NCI-H510A treated with DMSO at 0.1 percent for 48 hours (cell line): ENCODE data around the gene MORN5.
"Not testable (repeated sequence)": the region's sequence is repeated elsewhere in the genome, so short reads cannot be mapped to it uniquely, and the experiment has no call there.

ENCODE experiments used
- DNase-seq: peaks from one replicate; lab custom pipeline; 2025; lab: John Stamatoyannopoulos, UW

MORN5 gene

DNA sequence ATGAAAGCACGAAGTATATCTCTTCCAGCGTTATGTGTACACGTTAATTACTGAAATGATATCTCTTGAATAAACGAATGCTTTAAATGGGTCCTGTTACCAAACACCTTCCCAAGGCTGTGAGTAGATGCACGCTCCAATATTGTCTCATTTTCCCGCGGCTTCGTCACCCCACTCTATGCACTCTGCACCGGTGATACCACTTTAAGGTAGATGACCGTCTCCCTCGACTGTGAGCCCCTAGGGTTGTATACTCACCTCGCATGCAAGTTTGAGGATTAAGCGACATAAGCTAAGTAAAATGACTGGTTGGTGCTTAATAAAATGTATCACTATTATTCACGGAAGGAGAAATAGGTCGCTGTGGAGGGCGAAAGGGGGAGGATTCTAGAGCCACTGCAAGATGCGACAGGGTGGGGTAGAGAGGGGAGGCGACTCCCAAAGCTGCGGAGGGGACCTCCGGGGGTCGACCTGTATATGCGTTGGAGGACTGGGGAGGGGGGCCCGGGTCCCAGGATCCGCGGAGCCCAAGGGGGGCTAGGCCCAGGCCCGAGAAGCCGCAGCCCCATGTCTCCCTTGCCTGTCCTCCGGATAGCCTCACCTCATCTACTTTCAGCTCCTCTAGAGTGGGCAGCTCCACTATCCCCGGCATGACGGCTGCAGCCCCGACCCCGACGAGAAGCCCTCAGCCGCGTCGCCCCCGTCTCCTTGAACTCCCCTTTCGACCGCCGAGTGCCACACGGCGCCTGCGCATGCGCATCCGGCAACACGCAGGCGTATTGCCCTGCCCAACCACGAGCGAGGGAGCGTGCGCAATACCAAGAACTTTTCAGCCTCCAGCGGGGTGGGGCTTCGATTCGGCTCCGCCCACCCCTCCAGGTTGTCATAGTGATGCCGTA, at the start of gene MORN5, which contains the start of gene NDUFA8:
Gene MORN5, plus strand, starts transcription at position 883 of the 899 bp plus-strand sequence. CDS start 65 bp downstream, outside the sequence.
Gene NDUFA8, minus strand, starts transcription at position 754 of the 899 bp plus-strand sequence. Its CDS starts 102 bp downstream, at position 652.
- DNase-seq, result peak; percentile 93

GRCh38 chr9:122110100-122110833, 49.4 kb upstream of the MORN5 start:
- no peak for DNase-seq

DNA sequence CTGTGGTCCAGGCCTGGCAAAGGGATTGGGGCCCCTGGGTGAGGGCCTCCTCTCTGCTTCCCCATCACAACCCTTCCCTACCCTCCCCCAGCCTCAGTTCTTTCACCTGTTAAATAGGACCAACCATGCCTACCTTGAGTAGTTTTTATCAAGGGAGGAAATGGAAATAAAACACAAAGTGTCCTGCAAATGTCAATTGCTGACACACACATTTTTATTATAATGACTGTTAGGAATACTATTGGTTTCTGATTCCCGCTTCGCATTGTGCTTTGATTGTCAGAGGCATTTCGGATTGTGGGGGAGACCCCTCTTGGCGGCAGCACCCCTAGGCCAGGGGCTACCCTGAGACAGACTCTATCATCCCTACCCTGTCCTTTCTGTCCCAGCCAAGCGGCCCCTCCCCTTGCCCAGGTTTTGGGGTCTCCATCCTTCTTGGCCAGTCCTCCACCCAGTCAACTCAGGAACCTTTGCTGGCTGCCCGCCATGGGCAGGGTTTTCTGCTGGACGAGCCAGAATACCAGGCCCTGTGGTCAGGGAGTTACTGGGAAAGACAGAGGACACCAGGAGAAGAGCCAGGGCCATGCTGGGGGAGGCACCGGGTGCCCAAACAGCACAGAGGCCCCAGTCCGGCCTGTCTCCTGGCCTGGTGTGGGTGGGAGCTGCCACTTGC, 48.2 kb upstream of the MORN5 start:
- DNase-seq, result no peak

- no peak for DNase-seq
Observed at GRCh38 chr9:122112238-122112637, 47.5 kb upstream of the MORN5 start.

- DNase-seq, result no peak
Observed at GRCh38 chr9:122113574-122113973, 46.1 kb upstream of the MORN5 start.

GRCh38 chr9:122115176-122116035, 44.3 kb upstream of the MORN5 start:
- DNase-seq, result no peak

DNA sequence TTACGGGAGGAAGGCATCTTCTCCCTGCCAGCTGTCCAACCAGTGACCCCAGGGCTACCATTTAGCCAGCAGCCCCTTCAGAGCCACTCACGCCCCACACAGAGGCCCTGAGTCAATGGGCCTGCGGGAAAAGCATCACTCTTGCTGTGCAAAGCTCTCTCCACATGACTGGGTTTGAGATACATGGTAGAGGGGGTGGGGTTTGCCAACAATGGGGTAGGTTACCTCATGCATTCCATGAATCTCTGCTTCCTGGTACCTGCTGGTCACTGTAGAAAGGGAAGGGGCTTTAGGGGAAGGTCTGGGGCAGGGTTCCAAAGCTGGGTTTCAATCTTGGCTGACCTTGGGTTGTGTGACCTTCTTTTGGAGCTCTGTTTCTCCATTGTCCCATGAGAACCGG, 43.7 kb upstream of the MORN5 start:
- DNase-seq, result no peak

DNA sequence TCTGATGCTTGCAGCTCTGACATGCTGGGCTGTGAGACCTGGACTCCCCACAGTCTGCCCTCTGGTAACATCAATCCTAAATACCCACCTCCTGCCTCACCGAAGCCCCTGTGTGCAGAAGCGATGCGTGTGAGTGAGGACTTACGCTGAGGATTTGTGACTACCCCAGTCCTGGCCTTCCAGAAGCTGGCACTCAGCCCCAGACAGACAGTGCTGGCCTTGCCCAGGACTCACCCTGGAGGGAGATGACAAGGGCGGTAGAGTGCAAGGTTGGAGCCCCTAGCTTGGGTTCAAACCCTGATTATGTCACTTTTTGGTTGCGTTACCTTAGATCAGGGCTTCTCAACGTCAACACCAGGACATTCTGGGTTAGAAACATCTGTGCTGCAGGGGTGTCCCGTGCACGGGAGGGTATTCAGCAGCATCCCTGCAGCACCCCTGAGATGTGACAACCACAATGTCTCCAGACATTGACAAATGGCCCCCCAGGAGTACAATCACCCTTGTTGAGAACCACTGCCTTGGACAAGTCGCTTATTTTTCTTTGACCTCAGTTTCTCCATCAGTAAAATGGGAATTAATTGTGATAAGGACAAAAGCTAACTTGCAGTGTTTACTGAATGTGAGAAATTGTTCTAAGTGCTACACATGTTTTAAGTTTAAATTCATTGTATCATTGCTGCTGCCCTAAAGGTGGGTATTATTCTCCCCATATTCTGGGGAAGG, 43.1 kb upstream of the MORN5 start:
- DNase-seq, result no peak

DNA sequence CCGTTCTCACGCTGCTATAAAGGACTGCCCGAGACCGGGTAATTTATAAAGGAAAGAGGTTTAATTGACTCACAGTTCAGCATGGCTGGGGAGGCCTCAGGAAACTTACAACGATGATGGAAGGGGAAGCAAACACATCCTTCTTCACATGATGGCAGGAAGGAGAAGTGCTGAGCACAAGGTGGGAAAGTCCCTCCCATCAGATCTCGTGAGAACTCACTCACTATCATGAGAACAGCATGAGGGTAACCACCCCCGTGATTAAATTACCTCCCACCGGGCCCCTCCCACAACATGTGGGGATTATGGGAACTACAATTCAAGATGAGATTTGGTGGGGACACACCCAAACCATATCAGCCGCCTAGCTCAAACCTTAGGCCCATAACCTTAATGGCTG, 42.5 kb upstream of the MORN5 start:
- DNase-seq, result not testable (repeated sequence)

DNA sequence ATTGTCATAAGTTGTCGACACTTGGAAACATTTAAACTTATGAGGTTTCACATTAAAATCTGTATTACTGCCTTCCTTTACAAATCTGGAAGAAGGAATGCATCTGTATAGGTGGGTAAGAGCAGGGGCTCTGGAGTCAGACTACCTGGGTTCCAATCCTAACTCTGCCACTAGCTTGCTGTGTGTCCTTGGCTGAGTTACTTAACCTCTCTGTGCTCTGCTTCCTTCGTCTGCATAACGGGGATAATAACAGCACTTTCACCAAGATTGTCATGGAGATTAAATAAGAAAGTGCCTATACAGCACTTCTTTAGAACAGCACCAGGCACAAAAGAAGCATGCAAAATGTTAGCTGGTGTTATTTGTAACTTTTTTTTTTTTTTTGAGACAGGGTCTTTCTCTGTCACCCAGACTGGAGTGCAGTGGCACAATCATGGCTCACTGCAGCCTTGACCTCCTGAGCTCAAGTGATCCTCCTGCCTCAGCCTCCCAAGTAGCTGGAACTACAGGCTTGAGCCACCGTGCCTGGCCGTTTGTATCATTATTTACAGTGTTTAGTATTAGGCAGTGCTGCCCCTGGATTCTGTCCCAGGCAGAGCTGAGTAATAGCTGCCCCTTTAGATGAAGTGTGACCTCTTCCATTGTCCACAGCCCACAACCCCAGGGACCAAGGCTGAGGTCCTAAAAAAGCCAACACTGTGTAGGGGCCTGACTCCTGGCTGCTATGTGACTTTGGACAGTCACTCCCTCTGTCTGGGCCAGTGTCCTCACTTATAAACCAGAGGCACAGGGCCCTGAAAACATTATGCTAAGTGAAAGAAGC, 41.2 kb upstream of the MORN5 start:
- no peak for DNase-seq

DNA sequence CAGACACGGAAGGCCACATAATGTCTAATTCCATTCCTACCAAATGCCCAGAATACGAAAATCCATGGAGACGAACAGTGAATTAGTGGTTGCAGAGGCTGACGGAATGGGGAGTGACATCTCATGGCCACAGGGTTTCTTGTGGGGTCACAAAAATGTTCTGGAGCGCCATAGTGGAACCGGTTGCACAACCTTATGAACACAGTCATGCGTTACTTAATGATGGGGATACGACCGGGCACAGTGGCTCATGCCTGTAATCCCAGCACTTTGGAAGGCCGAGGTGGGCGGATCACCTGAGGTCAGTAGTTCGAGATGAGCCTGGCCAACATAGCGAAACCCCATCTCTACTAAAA, 40.6 kb upstream of the MORN5 start:
- no peak for DNase-seq

- DNase-seq, result no peak
Observed at GRCh38 chr9:122119721-122120120, 40.0 kb upstream of the MORN5 start.

DNA sequence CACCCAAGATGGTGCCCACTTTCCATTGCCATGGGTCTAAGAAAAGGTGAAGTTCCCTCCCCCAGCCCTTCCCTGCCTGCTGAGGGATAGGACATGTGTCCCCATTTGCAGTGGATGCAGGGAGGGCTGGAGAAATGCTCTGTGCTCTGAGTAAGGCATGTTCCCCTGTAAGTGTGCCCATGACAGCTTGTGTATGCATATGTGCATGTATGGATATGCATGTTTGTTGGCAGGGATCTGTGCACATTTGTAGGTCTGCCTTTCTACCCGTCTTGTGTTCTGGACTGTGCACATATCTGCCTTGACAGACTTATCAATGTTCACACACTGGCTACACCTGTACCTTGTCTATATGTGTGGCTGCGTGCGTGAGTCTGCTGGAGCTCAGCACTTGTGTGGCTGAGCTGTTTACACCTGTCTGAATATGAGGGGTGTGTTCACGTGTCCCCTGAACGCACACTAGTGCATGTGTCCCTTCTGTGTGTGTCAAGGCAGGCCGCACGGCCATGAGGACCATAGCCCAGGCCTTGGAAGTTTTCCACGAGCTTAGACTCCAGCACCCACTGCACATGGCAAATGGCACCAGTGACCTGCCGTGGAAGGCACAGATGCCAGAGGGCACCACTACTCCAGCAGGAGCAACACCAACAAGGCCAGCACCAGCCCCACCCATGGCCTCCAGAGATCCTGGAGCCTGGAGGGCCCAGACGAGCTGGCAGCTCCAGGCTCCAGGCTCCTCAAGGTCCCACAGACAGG, 39.2 kb upstream of the MORN5 start:
- no peak for DNase-seq

DNA sequence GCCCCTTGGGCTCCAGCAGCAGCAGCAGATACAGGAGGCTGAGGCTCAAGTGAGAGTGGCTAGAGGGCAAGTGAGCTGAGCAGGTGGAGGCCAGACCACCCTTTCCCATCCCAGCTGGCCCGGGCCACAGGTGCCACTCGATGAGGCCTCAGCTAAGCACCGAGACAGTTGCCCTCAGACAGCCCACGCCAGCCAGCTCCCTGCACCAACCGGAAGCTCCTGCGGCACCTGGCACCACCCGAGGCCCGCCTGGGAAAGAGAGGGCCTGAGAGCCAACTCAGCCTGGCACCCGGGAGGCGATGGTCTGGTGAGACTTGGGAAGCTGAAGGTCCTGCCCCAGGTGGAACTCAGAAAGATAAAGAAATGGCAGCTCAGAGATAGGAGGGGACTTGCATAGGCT, 38.3 kb upstream of the MORN5 start:
- no peak for DNase-seq

DNA sequence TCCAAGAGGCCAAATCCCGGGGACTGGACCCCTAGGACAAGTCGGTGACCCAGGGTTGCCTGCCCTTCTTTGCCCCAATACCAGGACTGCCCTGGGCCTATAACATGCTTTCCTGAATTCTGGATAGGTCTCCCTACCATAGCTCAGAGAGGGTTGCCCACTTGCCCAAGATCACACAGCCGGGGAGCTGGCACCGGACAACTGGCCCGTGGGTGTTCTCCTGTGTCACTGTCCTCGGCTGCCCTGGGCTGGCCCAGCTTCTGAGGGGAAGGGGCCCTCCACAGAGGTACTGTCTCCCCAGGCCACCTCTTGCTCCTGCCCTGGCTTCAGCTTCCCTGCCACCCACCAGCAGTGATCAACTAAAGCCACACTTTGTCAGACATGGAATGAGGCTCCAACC, 37.8 kb upstream of the MORN5 start:
- DNase-seq, result no peak

DNA sequence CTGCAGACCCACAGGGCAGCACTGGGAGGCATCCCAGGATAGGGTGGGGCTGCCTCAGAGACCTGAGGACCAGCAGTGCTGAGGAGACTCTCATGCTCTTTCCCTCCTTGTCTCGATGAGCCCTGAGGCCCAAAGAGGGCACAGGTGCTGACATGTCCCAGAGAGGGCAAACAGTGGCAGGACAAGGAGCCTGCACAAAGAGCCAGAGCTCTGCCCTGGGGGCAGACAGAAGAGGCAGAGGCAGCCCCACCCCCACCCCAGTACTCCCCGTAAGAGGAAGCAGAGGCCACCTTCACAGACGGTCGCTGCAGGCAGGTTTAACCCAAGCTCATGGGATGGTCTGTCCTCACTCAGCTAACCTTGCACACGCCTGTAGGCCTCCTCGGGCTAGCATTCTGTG, 37.2 kb upstream of the MORN5 start:
- no peak for DNase-seq

DNA sequence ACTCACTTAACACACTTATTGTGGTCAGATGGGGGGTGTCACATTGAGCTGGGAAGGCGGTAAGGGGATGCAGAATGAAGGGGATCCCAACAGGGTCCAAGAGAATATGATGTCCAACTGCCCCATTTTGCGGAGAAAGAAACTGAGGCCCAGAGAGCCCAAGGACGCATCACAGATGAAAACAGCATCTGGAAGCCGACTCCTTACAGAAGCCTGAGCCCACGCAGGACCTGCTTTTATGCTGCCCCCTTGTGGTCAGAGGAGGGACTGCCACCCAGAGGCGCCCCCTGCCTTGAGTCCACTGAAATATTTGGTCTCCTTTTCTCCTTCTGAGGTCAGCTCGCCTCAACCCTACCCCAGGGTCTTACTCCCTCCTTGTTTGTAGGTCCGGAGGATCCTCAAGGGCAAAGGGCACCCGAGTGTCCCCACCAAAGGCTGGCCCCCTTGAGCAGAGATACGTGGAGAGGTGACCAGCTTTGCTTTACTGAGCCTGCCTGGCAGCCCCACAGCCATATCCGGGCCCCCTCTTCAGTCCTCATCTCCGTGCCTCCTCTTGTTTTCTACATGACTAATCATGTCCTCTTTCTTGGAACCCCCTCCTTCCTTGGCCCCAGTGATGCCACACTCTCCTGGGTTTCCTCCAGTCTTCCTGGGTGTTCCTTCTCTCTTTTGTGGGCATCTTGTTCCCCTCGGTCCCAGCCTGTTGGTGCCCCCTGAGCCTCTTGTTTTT, 36.6 kb upstream of the MORN5 start:
- peak; percentile 48 for DNase-seq

GRCh38 chr9:122124048-122124447, 35.7 kb upstream of the MORN5 start:
- no peak for DNase-seq

GRCh38 chr9:122124528-122124927, 35.2 kb upstream of the MORN5 start:
- DNase-seq, result no peak
